HS-27A (cell line): ENCODE measurements around the gene CNOT4.
"Not testable (repeated sequence)": the region's sequence is repeated elsewhere in the genome, so short reads cannot be mapped to it uniquely, and the experiment has no call there.

Source experiments
- DNase-seq: peaks from one replicate; pipeline ENCODE4 v3.0.0-alpha.2; 2012; ENCODE audit warnings: low read depth, missing footprints

The CNOT4 gene

DNA sequence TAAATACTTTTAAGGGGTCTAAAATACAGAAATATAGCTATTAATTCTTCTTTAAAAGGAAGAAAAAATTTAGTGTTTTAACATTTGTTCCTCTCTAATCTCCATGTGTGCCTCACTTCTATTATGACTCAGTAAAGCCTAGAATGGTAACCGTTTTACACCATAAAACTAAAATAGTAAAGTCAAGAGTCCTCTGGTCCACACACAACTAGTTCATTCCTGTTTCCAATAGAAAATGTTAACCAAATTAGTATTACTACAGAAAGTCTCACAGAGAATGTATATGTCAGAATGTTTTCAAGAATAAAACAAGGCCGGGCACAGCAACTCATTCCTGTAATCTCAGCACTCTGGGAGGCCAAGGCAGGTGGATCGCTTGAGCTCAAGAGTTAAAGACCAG is 55.8 kb downstream of the CNOT4 start:
- DNase-seq: no peak

DNA sequence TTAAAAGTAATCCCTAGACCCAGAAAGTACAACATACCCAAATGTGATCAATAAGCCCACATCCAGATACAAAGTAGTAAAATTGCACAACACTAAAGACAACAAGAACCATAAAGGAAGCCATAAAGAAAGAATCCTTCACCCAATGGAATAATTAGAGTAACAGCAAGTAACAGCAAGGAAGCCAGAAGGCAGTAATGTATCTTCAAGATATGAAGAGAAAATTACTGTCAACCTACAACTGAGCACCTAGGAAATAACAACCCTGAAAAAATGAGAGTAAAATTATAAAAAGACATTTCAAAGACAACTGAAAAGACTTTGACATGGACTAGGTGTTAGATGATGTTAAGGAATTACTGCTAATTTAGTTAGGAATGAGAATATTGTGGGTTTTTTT is 60.5 kb downstream of the CNOT4 start:
- DNase-seq: no peak

DNA sequence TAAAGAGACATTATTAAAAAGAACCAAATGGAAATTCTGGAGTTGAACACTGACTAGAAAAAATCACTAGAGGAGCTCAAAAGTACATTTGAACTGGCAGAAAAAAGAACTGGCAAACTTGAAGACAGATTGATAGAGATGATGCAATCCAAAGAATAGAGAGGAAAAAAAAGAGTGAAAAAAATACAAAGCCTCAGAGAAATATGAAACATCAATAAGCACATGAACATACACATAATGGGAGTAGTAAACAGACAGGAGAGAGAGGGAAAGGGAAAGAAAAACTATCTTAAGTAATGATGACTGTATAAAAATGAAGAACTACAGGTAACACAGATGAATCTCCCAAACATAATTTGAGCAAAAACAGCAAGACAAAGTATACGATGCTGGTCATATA is 61.1 kb downstream of the CNOT4 start:
- DNase-seq: no peak

DNA sequence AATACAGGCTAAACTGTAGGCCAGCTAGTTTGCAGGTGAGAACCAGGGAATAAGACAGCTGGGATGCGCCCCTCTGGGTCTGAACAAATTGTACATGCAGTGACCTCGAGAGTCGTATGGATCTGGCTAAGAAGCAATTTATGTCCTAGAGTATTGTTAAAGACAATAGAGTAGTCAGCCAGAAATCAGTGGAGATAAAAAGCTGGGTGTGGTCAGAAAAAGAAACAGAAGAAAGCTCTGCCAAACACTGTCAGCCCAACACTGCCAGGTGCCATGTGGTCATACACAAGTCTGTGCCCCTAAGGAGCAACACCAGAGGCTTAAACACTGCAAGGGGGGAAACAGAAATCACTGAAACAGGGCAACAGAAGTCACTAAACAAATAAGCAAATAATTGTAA is 62.2 kb downstream of the CNOT4 start:
- DNase-seq: no peak

- no peak for DNase-seq
These were observed 64.2 kb downstream of the CNOT4 start for GRCh38 chr7:135445690-135446089.

DNA sequence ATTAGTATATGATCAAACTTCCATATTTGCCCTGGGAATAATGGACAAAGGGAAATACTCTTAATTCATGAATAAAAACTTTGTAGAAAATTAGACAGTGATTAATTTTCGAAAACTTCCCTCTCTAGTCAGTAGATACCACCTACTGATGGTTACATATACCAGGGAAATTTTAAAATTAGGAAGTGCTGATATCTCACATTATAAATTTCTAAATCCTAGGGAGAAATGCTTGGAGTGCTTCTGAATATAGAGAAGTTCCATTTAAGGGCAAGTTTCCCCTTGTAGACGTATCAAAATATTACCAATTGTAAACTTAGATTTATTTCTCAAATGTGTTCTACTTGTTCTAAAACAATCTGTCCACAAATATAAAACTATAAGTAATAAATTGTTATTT is 64.6 kb downstream of the CNOT4 start:
- not testable (repeated sequence) for DNase-seq

GRCh38 chr7:135441791-135442190 is 68.1 kb downstream of the CNOT4 start:
- DNase-seq: no peak

DNA sequence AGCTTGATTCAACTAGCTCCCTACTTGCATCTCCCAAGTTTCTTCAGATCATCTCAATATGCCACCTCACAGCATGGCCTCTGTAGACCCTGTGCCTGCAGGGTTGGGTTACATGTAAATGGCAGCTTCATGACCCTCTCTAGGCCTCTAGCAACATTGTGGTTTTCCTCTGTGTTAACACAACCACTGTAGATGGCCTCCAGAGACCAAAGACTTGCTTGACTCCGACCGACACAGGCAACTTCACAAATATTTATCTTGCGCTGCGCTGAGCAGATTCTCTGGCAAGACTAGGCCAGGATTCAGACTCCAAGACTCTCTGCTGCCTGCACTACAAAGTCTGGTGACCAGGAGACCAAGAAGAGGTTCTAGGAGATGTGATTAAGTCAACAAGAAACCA is 75.9 kb downstream of the CNOT4 start:
- DNase-seq: no peak

DNA sequence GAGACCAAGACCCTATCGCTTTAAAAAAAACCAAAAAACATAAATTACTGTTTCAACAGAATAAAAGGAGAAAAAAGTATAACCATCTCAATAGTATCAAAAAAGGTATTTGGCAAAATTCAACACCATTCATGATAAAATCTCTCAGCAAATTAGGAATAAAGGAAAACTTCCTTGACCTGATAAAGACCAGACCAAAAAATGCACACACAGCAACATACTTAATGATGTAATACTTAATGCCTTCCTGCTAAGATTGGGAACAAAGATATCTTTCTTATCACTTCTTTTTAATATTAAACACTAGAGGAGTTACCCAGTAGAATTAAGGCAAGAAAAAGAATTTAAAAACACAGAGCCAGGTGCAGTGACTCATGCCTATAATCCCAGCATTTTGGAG is 79.3 kb downstream of the CNOT4 start:
- no peak for DNase-seq

GRCh38 chr7:135428879-135429278 is 81.0 kb downstream of the CNOT4 start:
- DNase-seq: no peak

GRCh38 chr7:135428011-135428410 is 81.9 kb downstream of the CNOT4 start:
- no peak for DNase-seq

DNA sequence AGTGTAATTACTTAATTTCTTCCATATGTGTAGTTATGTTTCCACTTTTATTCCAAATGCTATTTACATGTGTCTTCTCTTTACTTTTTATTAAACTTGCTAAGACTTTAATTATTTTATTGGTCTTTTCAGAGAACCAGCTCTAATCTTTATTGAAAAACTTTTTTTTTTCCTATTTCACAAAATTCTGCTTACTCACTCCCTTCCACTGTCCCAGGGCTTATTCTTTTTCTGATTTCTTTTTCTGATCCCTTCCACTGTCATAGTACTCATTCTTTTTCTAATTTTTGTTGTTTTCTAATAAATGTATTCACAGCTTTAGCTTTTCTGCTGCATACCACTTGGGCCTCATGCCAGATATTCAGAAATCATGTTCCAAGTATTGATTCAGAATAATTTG is 82.7 kb downstream of the CNOT4 start:
- no peak for DNase-seq

DNA sequence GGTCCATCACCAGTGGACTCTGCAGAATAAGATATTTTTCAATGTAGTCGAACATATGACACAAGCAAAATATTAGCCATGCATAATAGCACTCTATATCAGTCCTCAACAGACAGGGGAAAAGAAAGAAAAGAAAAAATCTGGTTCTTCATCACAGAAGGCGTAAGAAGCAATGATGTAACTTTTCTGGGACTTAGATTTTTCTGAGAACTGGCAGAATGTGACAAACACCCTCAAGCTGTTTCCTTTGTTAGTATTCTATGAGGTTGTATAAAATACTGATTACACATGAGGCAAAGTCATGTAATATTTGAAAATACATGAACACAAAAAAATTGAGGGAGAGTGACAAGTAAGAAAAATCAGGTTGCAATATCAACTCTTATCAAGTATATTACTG is 84.9 kb downstream of the CNOT4 start:
- no peak for DNase-seq

DNA sequence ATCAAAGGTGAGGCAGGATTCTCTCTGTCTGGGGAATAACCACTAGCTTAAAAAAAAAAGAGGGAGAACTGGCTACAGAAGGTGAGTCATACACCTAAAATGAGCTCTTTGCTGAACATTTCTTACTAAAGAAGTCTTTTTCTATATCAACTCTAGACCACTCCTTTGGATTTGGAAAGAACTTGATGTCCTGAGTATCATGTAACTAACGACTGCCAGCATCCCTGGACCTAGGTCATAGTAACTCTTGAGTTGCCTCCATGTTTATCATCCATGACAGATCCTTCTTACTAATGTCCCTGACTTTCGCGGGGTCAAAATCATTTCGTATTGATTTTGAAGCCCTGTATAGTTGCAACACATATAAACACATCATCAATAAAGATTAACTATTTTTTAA is 89.1 kb downstream of the CNOT4 start:
- no peak for DNase-seq

GRCh38 chr7:135416431-135416830 is 93.5 kb downstream of the CNOT4 start:
- DNase-seq: no peak

DNA sequence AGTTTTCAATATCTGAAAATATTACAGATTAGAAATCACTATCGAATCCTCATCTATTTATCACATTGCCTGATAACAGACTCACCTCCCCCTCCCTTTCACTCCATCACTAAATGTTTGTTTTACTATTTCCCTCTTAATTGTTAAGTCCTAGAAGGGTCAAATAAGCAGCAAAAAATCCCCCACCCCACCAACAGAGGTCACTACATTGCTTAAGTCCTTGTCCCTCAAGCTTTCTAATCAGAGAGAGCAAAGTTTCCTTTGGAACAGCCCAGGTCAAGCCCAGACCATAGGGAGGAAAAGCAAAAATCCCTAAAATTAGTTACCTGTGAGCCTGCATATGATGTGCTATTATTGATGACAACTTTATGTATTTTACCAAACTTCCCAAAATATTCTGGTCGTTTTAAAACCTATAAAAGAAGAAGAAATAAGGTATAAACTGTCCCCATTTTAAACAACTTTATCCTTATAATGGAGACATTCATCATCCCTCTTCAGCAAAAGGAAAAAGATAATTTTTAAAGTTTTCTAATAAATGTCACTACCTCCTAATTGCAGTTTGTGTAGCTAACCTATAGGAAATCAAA is 95.0 kb downstream of the CNOT4 start:
- DNase-seq: peak; percentile 7

DNA sequence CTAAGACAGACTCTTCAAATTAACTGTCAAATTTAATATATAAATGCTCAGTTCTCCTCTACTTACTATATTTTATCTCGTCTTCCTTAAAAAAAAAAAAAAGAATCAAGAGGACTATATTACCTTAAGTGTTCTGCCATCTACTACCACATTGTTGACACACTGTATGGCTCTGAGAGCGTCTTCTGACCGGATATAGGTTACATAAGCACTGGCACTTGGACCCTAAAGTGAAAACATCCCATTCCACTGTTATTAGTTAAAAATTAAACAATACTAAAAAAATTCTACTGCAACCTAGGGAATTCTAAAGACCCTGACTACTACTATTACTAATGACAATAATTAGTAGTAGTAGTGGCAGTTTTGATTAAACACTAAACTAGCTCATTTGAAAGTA is 95.7 kb downstream of the CNOT4 start:
- no peak for DNase-seq

GRCh38 chr7:135411098-135411497 is 98.8 kb downstream of the CNOT4 start:
- no peak for DNase-seq

GRCh38 chr7:135410543-135410942 is 99.4 kb downstream of the CNOT4 start:
- DNase-seq: no peak

DNA sequence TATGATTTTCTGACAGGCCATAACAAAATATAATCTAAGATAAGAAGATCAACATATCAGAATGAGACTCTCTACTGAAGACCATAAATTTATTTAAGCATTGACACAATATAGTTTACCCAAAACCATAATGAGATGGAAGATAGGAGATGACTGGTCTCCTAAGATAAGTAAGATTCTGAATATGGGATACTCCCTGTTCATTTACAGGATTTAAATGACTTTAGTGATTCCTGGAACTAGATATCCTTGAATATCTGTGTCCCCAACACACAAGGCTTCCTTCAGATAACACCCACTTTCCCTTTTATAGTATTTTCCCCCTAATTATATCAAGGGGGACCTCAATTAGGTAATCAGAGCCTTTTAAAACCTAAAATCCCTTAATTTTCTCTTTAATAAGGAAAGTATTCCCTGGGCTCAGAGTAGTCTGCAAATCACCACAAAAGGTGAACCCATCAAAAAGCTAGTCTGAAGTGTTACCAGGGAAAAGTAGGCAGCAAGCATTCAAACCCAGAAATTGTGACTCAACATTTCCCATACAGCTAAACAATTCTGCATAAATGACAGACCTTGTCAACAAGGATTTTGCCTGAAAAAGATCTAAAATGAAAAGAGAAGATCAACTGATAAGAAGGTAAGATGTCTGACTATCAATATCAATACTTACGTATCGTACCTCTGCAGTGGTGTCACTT is 99.9 kb downstream of the CNOT4 start:
- DNase-seq: no peak

- DNase-seq: no peak
These were observed 102.0 kb downstream of the CNOT4 start for GRCh38 chr7:135407884-135408283.

- DNase-seq: no peak
These were observed 103.0 kb downstream of the CNOT4 start for GRCh38 chr7:135406918-135407317.

DNA sequence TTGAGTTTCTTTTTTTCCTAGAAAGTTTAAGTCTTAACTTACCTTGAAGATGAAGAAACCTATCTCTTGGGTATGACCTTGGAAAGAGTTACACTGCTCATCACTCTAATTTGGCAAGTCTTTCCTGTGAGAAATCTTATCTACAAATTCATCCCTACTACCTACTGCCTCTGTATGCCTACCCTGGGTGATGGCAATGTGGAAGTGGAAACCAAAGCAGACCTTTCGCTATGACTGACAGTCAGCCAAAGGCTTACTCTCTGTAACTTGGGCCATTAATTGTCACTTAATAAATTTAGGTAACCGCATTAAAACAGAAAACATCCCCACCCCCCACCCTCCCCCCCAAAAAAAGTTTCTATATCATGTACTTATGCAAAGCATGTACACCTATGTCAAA is 103.9 kb downstream of the CNOT4 start:
- DNase-seq: no peak

DNA sequence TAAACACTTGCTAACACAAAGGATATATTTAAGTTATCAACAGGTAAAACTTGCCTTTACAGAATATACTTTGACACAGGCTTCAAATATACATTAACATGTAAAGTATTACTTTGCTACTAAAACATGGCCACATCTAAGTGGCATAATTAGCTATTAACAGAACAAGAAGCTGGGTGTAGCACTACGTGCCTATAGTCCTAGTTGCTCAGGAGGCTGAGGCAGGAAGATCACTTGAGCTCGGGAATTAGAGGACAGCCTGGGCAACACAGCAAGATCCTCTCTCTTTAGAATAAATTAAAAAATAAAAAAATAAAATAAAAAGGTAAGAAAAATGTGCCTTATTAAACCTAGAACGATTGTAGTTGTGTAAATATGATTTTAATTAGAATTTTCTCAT is 106.6 kb downstream of the CNOT4 start:
- no peak for DNase-seq
